ENCODE data around the gene NGEF. TPM values are rescaled to one million over a fixed set of nuclear protein-coding genes. Genes with fewer than 3 reads are reported as not detected.

The NGEF gene
- total RNA-seq, 3 donors from 2014 or later, result 1.6 to 6.3 TPM; not detected in 1

- Histone ChIP-seq H3K27ac (peak overlapping the region in 1 of 2 donors; percentile 69), H3K36me3 (no peaks in the 10 kb centered on the region), H3K4me3 (peak overlapping the region in 1 of 3 donors; percentile 46), H3K9me3 (no peaks in the 10 kb centered on the region), H3K4me1 (no peaks in the 10 kb centered on the region), H3K27me3 (no peaks in the 10 kb centered on the region)
- no peak for TF ChIP-seq POLR2AphosphoS5 (IDR thresholded peaks at IDR 0.05)
- no peak for TF ChIP-seq POLR2A (IDR thresholded peaks at IDR 0.05)
- TF ChIP-seq CTCF (IDR thresholded peaks at IDR 0.05), result no peak
- DNase-seq (ENCODE audit: low spot score in 2 of 2), result peak in 1 of 2 donors; percentile 48
- intact Hi-C loops (cut with DNase I; ENCODE audit: low total_unique reads), result no loop called here
Observed at GRCh38 chr2:232890536-232890895, 122.5 kb downstream of the NGEF start.

GRCh38 chr2:232889876-232890401, 123.1 kb downstream of the NGEF start:
- Histone ChIP-seq H3K27ac (no peak overlapping the region), H3K9me3 (no peaks in the 10 kb centered on the region), H3K4me1 (no peaks in the 10 kb centered on the region), H3K27me3 (no peaks in the 10 kb centered on the region), H3K36me3 (no peaks in the 10 kb centered on the region), H3K4me3 (no peak overlapping the region)
- no peak for TF ChIP-seq POLR2A (IDR thresholded peaks at IDR 0.05)
- no peak for TF ChIP-seq CTCF (IDR thresholded peaks at IDR 0.05)
- no peak for TF ChIP-seq POLR2AphosphoS5 (IDR thresholded peaks at IDR 0.05)
- intact Hi-C loops (cut with DNase I; ENCODE audit: low total_unique reads), result no loop called here
- peak in 1 of 2 donors; percentile 46 for DNase-seq (ENCODE audit: low spot score in 2 of 2)

GRCh38 chr2:232888839-232889529, 124.1 kb downstream of the NGEF start:
- DNase-seq (ENCODE audit: low spot score in 2 of 2), result peak in 1 of 2 donors; percentile 28
- no peaks in the 10 kb centered on the region for H3K9me3 ChIP-seq
- no peaks in the 10 kb centered on the region for H3K36me3 ChIP-seq
- no peaks in the 10 kb centered on the region for H3K4me1 ChIP-seq
- no peaks in the 10 kb centered on the region for H3K27me3 ChIP-seq
- no peak for TF ChIP-seq POLR2AphosphoS5 (IDR thresholded peaks at IDR 0.05)
- no peak for TF ChIP-seq CTCF (IDR thresholded peaks at IDR 0.05)
- no peak for TF ChIP-seq POLR2A (IDR thresholded peaks at IDR 0.05)
- no peak overlapping the region for H3K27ac ChIP-seq
- intact Hi-C loops (cut with DNase I; ENCODE audit: low total_unique reads), result no loop called here
- no peak overlapping the region for H3K4me3 ChIP-seq

GRCh38 chr2:232888099-232888836, 124.8 kb downstream of the NGEF start:
- no peak overlapping the region for H3K4me3 ChIP-seq
- no peak overlapping the region for H3K27ac ChIP-seq
- no peak for TF ChIP-seq POLR2A (IDR thresholded peaks at IDR 0.05)
- H3K36me3 ChIP-seq, result no peaks in the 10 kb centered on the region
- no peak for DNase-seq (ENCODE audit: low spot score in 2 of 2)
- no peaks in the 10 kb centered on the region for H3K4me1 ChIP-seq
- H3K9me3 ChIP-seq, result no peaks in the 10 kb centered on the region
- no peaks in the 10 kb centered on the region for H3K27me3 ChIP-seq
- intact Hi-C loops (cut with DNase I; ENCODE audit: low total_unique reads), result no loop called here

- Histone ChIP-seq H3K36me3 (no peaks in the 10 kb centered on the region), H3K27me3 (no peaks in the 10 kb centered on the region), H3K9me3 (no peaks in the 10 kb centered on the region), H3K27ac (no peak overlapping the region), H3K4me1 (no peaks in the 10 kb centered on the region), H3K4me3 (no peak overlapping the region)
- no peak for TF ChIP-seq CTCF (IDR thresholded peaks at IDR 0.05)
- no peak for TF ChIP-seq POLR2AphosphoS5 (IDR thresholded peaks at IDR 0.05)
- TF ChIP-seq POLR2A (IDR thresholded peaks at IDR 0.05), result no peak
- DNase-seq (ENCODE audit: low spot score in 2 of 2), result peak; percentile 6 to 38
- intact Hi-C loops (cut with DNase I; ENCODE audit: low total_unique reads), result no loop called here
Observed at GRCh38 chr2:232887171-232887850, 125.7 kb downstream of the NGEF start.
